Stimulated activated CD4-positive, alpha-beta T cell treated with anti-CD3 and anti-CD28 coated beads, Interleukin-1b, Interleukin-23, amount 100 ng/mL, for 4 hours (primary cell): ENCODE data around the gene PITPNM2.

Experiments used
- DNase-seq, 2 donors: peaks; one replicate each; pipeline ENCODE4 v3.0.0-alpha.2; 2020; ENCODE audit warnings: low read depth in 2 of 2

Gene PITPNM2

GRCh38 chr12:123143736-123144461, 7.0 kb downstream of the PITPNM2 start:
- DNase-seq: no peak

GRCh38 chr12:123142921-123143735, 7.8 kb downstream of the PITPNM2 start:
- DNase-seq: no peak

- DNase-seq: no peak
Observed at GRCh38 chr12:123142518-123142840, 8.4 kb downstream of the PITPNM2 start.

GRCh38 chr12:123141615-123142517, 9.0 kb downstream of the PITPNM2 start:
- DNase-seq: no peak

- no peak for DNase-seq
Observed at GRCh38 chr12:123140676-123141614, 9.9 kb downstream of the PITPNM2 start.

- no peak for DNase-seq
Observed at GRCh38 chr12:123139926-123140675, 10.8 kb downstream of the PITPNM2 start.

GRCh38 chr12:123135688-123136087, 15.2 kb downstream of the PITPNM2 start:
- DNase-seq: no peak

GRCh38 chr12:123134826-123135225, 16.1 kb downstream of the PITPNM2 start:
- DNase-seq: no peak

GRCh38 chr12:123134271-123134671, 16.6 kb downstream of the PITPNM2 start:
- DNase-seq: no peak

- DNase-seq: no peak
Observed at GRCh38 chr12:123133701-123134100, 17.2 kb downstream of the PITPNM2 start.

GRCh38 chr12:123132951-123133619, 17.8 kb downstream of the PITPNM2 start:
- no peak for DNase-seq

GRCh38 chr12:123131879-123132402, 18.9 kb downstream of the PITPNM2 start:
- DNase-seq: no peak

GRCh38 chr12:123131291-123131832, 19.5 kb downstream of the PITPNM2 start:
- no peak for DNase-seq

- no peak for DNase-seq
Observed at GRCh38 chr12:123129621-123130020, 21.3 kb downstream of the PITPNM2 start.

- DNase-seq: no peak
Observed at GRCh38 chr12:123127182-123127495, 23.8 kb downstream of the PITPNM2 start.

- DNase-seq: no peak
Observed at GRCh38 chr12:123126294-123127181, 24.4 kb downstream of the PITPNM2 start.

- DNase-seq: no peak
Observed at GRCh38 chr12:123122626-123123025, 28.3 kb downstream of the PITPNM2 start.

GRCh38 chr12:123121670-123122069, 29.2 kb downstream of the PITPNM2 start:
- no peak for DNase-seq
